H1 (cell line): ENCODE data around the gene NOM1. TPM values are rescaled to one million over a fixed set of nuclear protein-coding genes. Genes with fewer than 3 reads are reported as not detected.

Experiments
- CBX8 ChIP-seq: fragments of 300-800, 300-1000 bp; sonication (generic); IDR thresholded peaks from 2 replicates; pipeline ENCODE4 v1.7.1; 2016; ENCODE audit warnings: low read depth, low read length, borderline replicate concordance
- CEBPB ChIP-seq: IDR thresholded peaks from 2 replicates; pipeline ENCODE4 v1.6.1; 2012; ENCODE audit warnings: low read depth, low read length
- KDM4A ChIP-seq: IDR thresholded peaks from one replicate; pipeline ENCODE4 v1.7.1; 2012; ENCODE audit warnings: low read depth, mild to moderate bottlenecking, moderate library complexity, low read length, inconsistent platforms; ENCODE audit not compliant: severe bottlenecking
- MAX ChIP-seq: IDR thresholded peaks from 2 replicates; pipeline ENCODE4 v1.6.1; 2012; ENCODE audit warnings: inconsistent platforms
- RNF2 ChIP-seq: fragments of 200-900, 300-1000 bp; sonication (generic); IDR thresholded peaks from 2 replicates; pipeline ENCODE4 v1.7.1; 2016; ENCODE audit warnings: borderline replicate concordance, low read depth, mild to moderate bottlenecking, antibody characterized with exemption, low read length; ENCODE audit not compliant: poor library complexity, severe bottlenecking; ENCODE audit errors: missing control alignments
- SIX5 ChIP-seq: IDR thresholded peaks from 2 replicates; pipeline ENCODE4 v1.6.1; 2011; ENCODE audit warnings: mild to moderate bottlenecking, low read depth, low read length
- USF2 ChIP-seq: IDR thresholded peaks from 2 replicates; pipeline ENCODE4 v1.6.1; 2011; ENCODE audit warnings: low read length, improper control_type of control experiment
- polyA plus RNA-seq, 7 experiments: library from polyadenylated mRNA; depleted of rRNA in 3 of 7; stranded (reverse) in 5 of 7; unstranded in 2 of 7; fragments of >200 nt in 5 of 7; fragments of 200-250 nt in 2 of 7; gene quantifications; 1 replicate in 5 of 7; 2 replicates in 1 of 7; 4 replicates in 1 of 7; pipeline versions ENCODE4 v1.2.1 to v1.2.3, GENCODE V29; 2011 to 2013; ENCODE audit warnings: missing spikeins in 2 of 7, mixed read lengths in 2 of 7
- total RNA-seq: library from RNA; stranded (reverse); fragmentation: NEBNext Ultra II Directional; extraction: Animal tissue kit (Norgen Biotek cat#: 25700); gene quantifications from 2 replicates; pipeline ENCODE4 v1.2.1, GENCODE V29; 2021

Gene NOM1
- total and polyA plus RNA-seq, 2 of the 8 experiments (the other 6 are each of a cell fraction or from before 2014, with no cell fraction given), result 10.6 to 29.1 TPM

GRCh38 chr7:156986378-156986777 is 36.9 kb downstream of the NOM1 start (continued):
- TF ChIP-seq USF2 (no peak), RNF2 (no peak), SIX5 (no peak), CBX8 (no peak), MAX (no peak), KDM4A (no peak), CEBPB (no peak)
